Mammary epithelial cell (primary cell): ENCODE measurements around the gene SLC25A33.

Source experiments
- CTCF ChIP-seq, 2 donors: IDR thresholded peaks in 1 of 2; conservative IDR thresholded peaks in 1 of 2; 2 replicates each; pipeline ENCODE4 v1.5.1; 2011 to 2012; ENCODE audit warnings: inconsistent platforms in 2 of 2, low read length in 2 of 2, mild to moderate bottlenecking in 2 of 2, control low read depth in 1 of 2, low read depth in 1 of 2; ENCODE audit not compliant: insufficient read depth in 1 of 2; ENCODE audit errors: extremely low read depth in 1 of 2
- EZH2 ChIP-seq: IDR thresholded peaks from 2 replicates; pipeline ENCODE4 v1.6.1; 2012; ENCODE audit warnings: low read length, inconsistent platforms, borderline replicate concordance

- TF ChIP-seq CTCF (conservative IDR thresholded peaks at IDR 0.05 in 1 of 2, IDR thresholded peaks at IDR 0.05 in 1 of 2; ENCODE audit: extremely low read depth in 1 of 2, insufficient read depth in 1 of 2, low read depth in 1 of 2, low read length in 2 of 2) (no peak), EZH2 (no peak)
Observed at GRCh38 chr1:9539165-9539828, at the start of gene SLC25A33.
